PC-9 (cell line): ENCODE results near the gene CLDN3.

ENCODE experiments used
- CTCF ChIP-seq: fragments of 200-600 bp; sonication (generic); conservative IDR thresholded peaks from 2 replicates; pipeline ENCODE4 v1.6.1; 2017; ENCODE audit warnings: mixed run types, antibody characterized with exemption, mild to moderate bottlenecking, moderate library complexity
- EZH2 ChIP-seq: fragments of 200-600 bp; sonication (generic); IDR thresholded peaks from 2 replicates; pipeline ENCODE4 v1.8.0; 2017; ENCODE audit warnings: antibody characterized with exemption, low read depth

- TF ChIP-seq EZH2, result no peak
- TF ChIP-seq CTCF, result no peak
Measured at GRCh38 chr7:73736885-73737284, 33.2 kb downstream of the CLDN3 start.
